HG03432 (cell line): ENCODE measurements around the gene ENO3.
A peak's percentile ranks its signal among the peaks of the same experiment; 100 is the strongest.

Experiments
- ATAC-seq: cut with Tn5 transposase; IDR thresholded peaks from one replicate; pipeline ENCODE4 v1.9.1; 2021; ENCODE audit warnings: mild to moderate bottlenecking, moderate library complexity; ENCODE audit not compliant: unreplicated experiment

ENO3 gene

GRCh38 chr17:4949321-4950074, 1.4 kb upstream of the ENO3 start:
- ATAC-seq: peak; percentile 26

GRCh38 chr17:4950075-4950745, 709 bp upstream of the ENO3 start:
- ATAC-seq: peak; percentile 10

GRCh38 chr17:4951486-4951885, 567 bp downstream of the ENO3 start:
- no peak for ATAC-seq

- no peak for ATAC-seq
These were observed 2.6 kb downstream of the ENO3 start for GRCh38 chr17:4953451-4953961.

- ATAC-seq: no peak
These were observed 4.2 kb downstream of the ENO3 start for GRCh38 chr17:4955091-4955490.

- ATAC-seq: no peak
These were observed 5.7 kb downstream of the ENO3 start for GRCh38 chr17:4956493-4957061.

GRCh38 chr17:4958102-4958501, 7.2 kb downstream of the ENO3 start:
- no peak for ATAC-seq

GRCh38 chr17:4959261-4959965, 8.5 kb downstream of the ENO3 start:
- no peak for ATAC-seq

GRCh38 chr17:4960279-4960922, 9.5 kb downstream of the ENO3 start:
- ATAC-seq: no peak

- ATAC-seq: no peak
These were observed 14.5 kb downstream of the ENO3 start for GRCh38 chr17:4965311-4965986.

- peak; percentile 77 for ATAC-seq
These were observed 16.1 kb downstream of the ENO3 start for GRCh38 chr17:4966844-4967538.

- ATAC-seq: peak; percentile 70
These were observed 16.9 kb downstream of the ENO3 start, which contains the start of gene SPAG7 for GRCh38 chr17:4967539-4968485. Gene SPAG7 (minus strand): TSS chr17:4967817. CDS start chr17:4967804, 13 bp downstream.

- ATAC-seq: no peak
These were observed 17.6 kb downstream of the ENO3 start for GRCh38 chr17:4968486-4969046.

GRCh38 chr17:4969047-4969550, 18.2 kb downstream of the ENO3 start:
- no peak for ATAC-seq

- no peak for ATAC-seq
These were observed 18.7 kb downstream of the ENO3 start for GRCh38 chr17:4969551-4970173.

GRCh38 chr17:4970273-4970672, 19.4 kb downstream of the ENO3 start:
- ATAC-seq: no peak

GRCh38 chr17:4971826-4972225, 20.9 kb downstream of the ENO3 start:
- ATAC-seq: no peak
